IMR-90 (cell line): Measurements from ENCODE around the gene TP63. TPM values are rescaled to one million over a fixed set of nuclear protein-coding genes. Genes with fewer than 3 reads are reported as not detected.

Experiments
- ATAC-seq: fragments of 200-7000 bp; cut with Tn5 transposase; 2 replicates; pipeline ENCODE4 v1.9.1; 2020; ENCODE audit warnings: low read depth, mild to moderate bottlenecking, moderate library complexity
- BruUV-seq: library from RNA; stranded (reverse); fragments of 400-500 nt; replicated peaks from 2 replicates; lab custom pipeline; 2021; lab: Mats Ljungman, UMichigan
- CTCF ChIA-PET: fragments of 300-600 bp; formaldehyde crosslinking; extraction: SDS; loops from one replicate; lab custom pipeline; 2021; ENCODE audit warnings: antibody characterized with exemption; lab: Yijun Ruan, JAX
- POLR2A ChIA-PET: fragments of 300-600 bp; sonication (Branson Sonifier 250); formaldehyde crosslinking; loops from one replicate; lab custom pipeline; 2022; ENCODE audit warnings: antibody characterized with exemption; ENCODE audit not compliant: unreplicated experiment; lab: Charles Lee
- DNase-seq: peaks from one replicate; pipeline ENCODE4 v3.0.0; 2013
- H2AFZ ChIP-seq: replicated peaks from 2 replicates; pipeline ENCODE3; 2013; ENCODE audit warnings: low read length, mild to moderate bottlenecking; ENCODE audit not compliant: poor library complexity
- H2AK5ac ChIP-seq: 2 replicates; pipeline ENCODE4 v1.6.1; 2013; ENCODE audit warnings: low read depth, low read length, inconsistent platforms
- H2AK9ac ChIP-seq: replicated peaks from 2 replicates; pipeline ENCODE3; 2013; ENCODE audit warnings: mild to moderate bottlenecking, low read depth, low read length, moderate library complexity; ENCODE audit not compliant: poor library complexity
- H2BK120ac ChIP-seq: 2 replicates; pipeline ENCODE4 v1.6.1; 2013; ENCODE audit warnings: low read depth, low read length, inconsistent platforms
- H2BK15ac ChIP-seq: 3 replicates; pipeline ENCODE4 v1.6.1; 2013; ENCODE audit warnings: low read depth, low read length, inconsistent platforms
- H2BK20ac ChIP-seq: 2 replicates; pipeline ENCODE4 v1.6.1; 2013; ENCODE audit warnings: low read depth, mild to moderate bottlenecking, inconsistent platforms, low read length, moderate library complexity
- H2BK5ac ChIP-seq: 2 replicates; pipeline ENCODE4 v1.6.1; 2013; ENCODE audit warnings: mild to moderate bottlenecking, low read depth, low read length, inconsistent platforms; ENCODE audit not compliant: poor library complexity, severe bottlenecking
- H3K14ac ChIP-seq: replicated peaks from 2 replicates; pipeline ENCODE4 v1.6.1; 2013; ENCODE audit warnings: low read depth, low read length, inconsistent platforms
- H3K18ac ChIP-seq: 2 replicates; pipeline ENCODE4 v1.6.1; 2013; ENCODE audit warnings: low read depth, low read length, control low read depth
- H3K23ac ChIP-seq: 2 replicates; pipeline ENCODE4 v1.6.1; 2013; ENCODE audit warnings: low read depth, low read length, inconsistent platforms
- H3K27ac ChIP-seq: 2 replicates; pipeline ENCODE4 v1.5.1; 2013; ENCODE audit warnings: mild to moderate bottlenecking, control low read depth, low read length; ENCODE audit not compliant: insufficient read depth
- H3K27me3 ChIP-seq: 2 replicates; pipeline ENCODE4 v1.6.1; 2013; ENCODE audit warnings: low read length; ENCODE audit not compliant: control insufficient read depth, insufficient read depth
- H3K36me3 ChIP-seq: 2 replicates; pipeline ENCODE4 v1.6.1; 2013; ENCODE audit warnings: low read length, mixed read lengths; ENCODE audit not compliant: control insufficient read depth, insufficient read depth
- H3K4ac ChIP-seq: 2 replicates; pipeline ENCODE4 v1.6.1; 2013; ENCODE audit warnings: low read depth, low read length, inconsistent platforms
- H3K4me1 ChIP-seq: 2 replicates; pipeline ENCODE4 v1.6.1; 2013; ENCODE audit warnings: low read length, mixed read lengths; ENCODE audit not compliant: control insufficient read depth, insufficient read depth
- H3K4me2 ChIP-seq: 2 replicates; pipeline ENCODE4 v1.6.1; 2013; ENCODE audit warnings: low read depth, mild to moderate bottlenecking, control low read depth, low read length, moderate library complexity
- H3K4me3 ChIP-seq: 2 replicates; pipeline ENCODE4 v1.5.1; 2013; ENCODE audit warnings: low read depth, mild to moderate bottlenecking, control low read depth, low read length, moderate library complexity; ENCODE audit not compliant: insufficient read depth
- H3K56ac ChIP-seq: 2 replicates; pipeline ENCODE4 v1.6.1; 2013; ENCODE audit warnings: low read length, inconsistent platforms; ENCODE audit not compliant: insufficient read depth; ENCODE audit errors: extremely low read depth
- H3K79me1 ChIP-seq, 2 experiments: 2 replicates each; pipeline ENCODE4 v1.6.1; 2013; ENCODE audit warnings: low read length in 2 of 2, inconsistent platforms in 1 of 2, low read depth in 1 of 2
- H3K9ac ChIP-seq: 2 replicates; pipeline ENCODE4 v1.6.1; 2013; ENCODE audit warnings: low read depth, low read length, control low read depth
- H3K9me1 ChIP-seq: 2 replicates; pipeline ENCODE4 v1.6.1; 2013; ENCODE audit warnings: low read length, inconsistent platforms; ENCODE audit not compliant: insufficient read depth
- H3K9me3 ChIP-seq: 2 replicates; pipeline ENCODE4 v1.6.1; 2013; ENCODE audit warnings: low read length; ENCODE audit not compliant: control insufficient read depth, insufficient read depth
- H4K20me1 ChIP-seq: 2 replicates; pipeline ENCODE4 v1.6.1; 2013; ENCODE audit warnings: low read length, inconsistent platforms; ENCODE audit not compliant: insufficient read depth
- H4K5ac ChIP-seq: 2 replicates; pipeline ENCODE4 v1.6.1; 2013; ENCODE audit warnings: mild to moderate bottlenecking, low read depth, low read length, control low read depth
- H4K8ac ChIP-seq, 2 experiments: 2 replicates each; pipeline ENCODE4 v1.6.1; 2013; ENCODE audit warnings: low read depth in 2 of 2, low read length in 2 of 2, control low read depth in 1 of 2, inconsistent platforms in 1 of 2
- H4K91ac ChIP-seq: 2 replicates; pipeline ENCODE4 v1.6.1; 2013; ENCODE audit warnings: low read depth, low read length, inconsistent platforms; ENCODE audit not compliant: insufficient read depth
- CEBPB ChIP-seq: IDR thresholded peaks from 2 replicates; pipeline ENCODE4 v1.6.1; 2012; ENCODE audit warnings: low read depth, low read length, improper control_type of control experiment
- CHD1 ChIP-seq: IDR thresholded peaks from 2 replicates; pipeline ENCODE4 v1.6.1; 2012; ENCODE audit warnings: low read depth, low read length, improper control_type of control experiment
- CTCF ChIP-seq: conservative IDR thresholded peaks from 2 replicates; pipeline ENCODE4 v1.5.1; 2012; ENCODE audit warnings: mild to moderate bottlenecking, low read depth, low read length, improper control_type of control experiment
- ELK1 ChIP-seq: fragments of 150-350 bp; IDR thresholded peaks from 2 replicates; pipeline ENCODE4 v1.6.1; 2016; ENCODE audit warnings: low read depth, mild to moderate bottlenecking, low read length, moderate library complexity, borderline replicate concordance
- FOS ChIP-seq: fragments of 150-350 bp; IDR thresholded peaks from 2 replicates; pipeline ENCODE4 v1.6.1; 2016; ENCODE audit warnings: low read depth, low read length
- MAFK ChIP-seq: IDR thresholded peaks from 2 replicates; pipeline ENCODE4 v1.6.1; 2012; ENCODE audit warnings: low read depth, low read length, improper control_type of control experiment
- NFE2L2 ChIP-seq: fragments of 150-350 bp; IDR thresholded peaks from 2 replicates; pipeline ENCODE4 v1.6.1; 2016; ENCODE audit warnings: low read depth, mild to moderate bottlenecking, low read length
- RAD21 ChIP-seq: IDR thresholded peaks from 2 replicates; pipeline ENCODE4 v1.6.1; 2012; ENCODE audit warnings: low read length, improper control_type of control experiment
- RFX5 ChIP-seq: IDR thresholded peaks from 2 replicates; pipeline ENCODE4 v1.8.0; 2012; ENCODE audit warnings: low read depth, mild to moderate bottlenecking, low read length, moderate library complexity
- SMC3 ChIP-seq: fragments of 150-350 bp; IDR thresholded peaks from 2 replicates; pipeline ENCODE4 v1.6.1; 2016; ENCODE audit warnings: low read depth, mild to moderate bottlenecking, antibody characterized with exemption, low read length, moderate library complexity
- USF2 ChIP-seq: fragments of 150-350 bp; IDR thresholded peaks from 2 replicates; pipeline ENCODE4 v1.6.1; 2017; ENCODE audit warnings: mild to moderate bottlenecking, antibody characterized with exemption, low read length, low read depth
- WGBS, 2 experiments: methylation state at CpG; one replicate each; pipeline versions ENCODE4 v1.1.5 to v1.1.7; 2013; ENCODE audit warnings: missing lambda C conversion rate in 2 of 2; ENCODE audit not compliant: insufficient read length in 1 of 2; ENCODE audit errors: extremely low coverage in 2 of 2; 5-methylcytosine and 5-hydroxymethylcytosine counted together
- dilution Hi-C: fragments of 300-500 bp; cut with HindIII; formaldehyde crosslinking; loops from one replicate; pipeline ENCODE4 v1.14.3; 2018; ENCODE audit warnings: low sequenced_read_pairs; ENCODE audit not compliant: unreplicated experiment
- in situ Hi-C: fragments of 300-500 bp; cut with MboI; formaldehyde crosslinking; loops from 3 replicates; pipeline ENCODE4 v1.14.3; 2019; ENCODE audit warnings: low sequenced_read_pairs, inconsistent platforms, mixed read lengths
- intact Hi-C: fragments of 100-400 bp; cut with micrococcal nuclease; formaldehyde crosslinking; loops from 2 replicates; pipeline ENCODE4 v1.10.0; 2022
- polyA plus RNA-seq, 3 experiments: library from polyadenylated mRNA; depleted of rRNA; stranded (reverse); fragments of >200 nt; gene quantifications; 2 replicates each; pipeline ENCODE4 v1.2.3, GENCODE V29; 2012; ENCODE audit warnings: low replicate concordance in 1 of 3
- total RNA-seq: library from RNA; depleted of rRNA; stranded (reverse); fragments of >200 nt; gene quantifications from 2 replicates; pipeline ENCODE4 v1.2.3, GENCODE V29; 2012

TP63 gene
- total and polyA plus RNA-seq, 2 of the 4 experiments (the other 2 are of a cell fraction) = not detected

- DNase-seq = no peak
- Histone ChIP-seq H3K18ac (no peak overlapping the region), H4K8ac (no peak overlapping the region), H3K4ac (no peak overlapping the region), H3K56ac (no peak overlapping the region), H3K4me3 (no peak overlapping the region), H3K27ac (no peak overlapping the region), H3K79me1 (no peaks in the 10 kb centered on the region), H3K14ac (no peak overlapping the region), H4K20me1 (no peaks in the 10 kb centered on the region), H3K9me3 (no peaks in the 10 kb centered on the region), H3K23ac (no peak overlapping the region), H2AFZ (no peak overlapping the region), H2BK20ac (no peak overlapping the region), H3K9ac (no peak overlapping the region), H3K4me2 (no peak overlapping the region), H3K9me1 (no peaks in the 10 kb centered on the region), H2BK120ac (no peak overlapping the region), H2BK5ac (no peak overlapping the region), H3K4me1 (no peaks in the 10 kb centered on the region), H3K27me3 (no peaks in the 10 kb centered on the region), H2AK9ac (no peak overlapping the region), H3K36me3 (no peaks in the 10 kb centered on the region), H2BK15ac (no peak overlapping the region), H4K5ac (no peak overlapping the region), H2AK5ac (no peak overlapping the region), H4K91ac (no peak overlapping the region)
- no TSS peak for BruUV-seq
- no peak for ATAC-seq
- WGBS, 2 experiments = no CpG with 5 or more reads among the region's 4 CpGs
- intact Hi-C loops (no loop called here), in situ Hi-C loops (no loop called here), dilution Hi-C loops (no loop called here)
- TF ChIP-seq RAD21 (no peak), CTCF (no peak), NFE2L2 (no peak), SMC3 (no peak), MAFK (no peak), RFX5 (no peak), CEBPB (no peak), USF2 (no peak), FOS (no peak), ELK1 (no peak), CHD1 (no peak)
- ChIA-PET POLR2A (no interaction called here), CTCF (no interaction called here)
These were observed 24.4 kb upstream of the TP63 start for GRCh38 chr3:189606774-189607173.
